ENCODE measurements around the gene FAM20A.
A peak's percentile ranks its signal among the peaks of the same experiment; 100 is the strongest.

FAM20A gene

DNA sequence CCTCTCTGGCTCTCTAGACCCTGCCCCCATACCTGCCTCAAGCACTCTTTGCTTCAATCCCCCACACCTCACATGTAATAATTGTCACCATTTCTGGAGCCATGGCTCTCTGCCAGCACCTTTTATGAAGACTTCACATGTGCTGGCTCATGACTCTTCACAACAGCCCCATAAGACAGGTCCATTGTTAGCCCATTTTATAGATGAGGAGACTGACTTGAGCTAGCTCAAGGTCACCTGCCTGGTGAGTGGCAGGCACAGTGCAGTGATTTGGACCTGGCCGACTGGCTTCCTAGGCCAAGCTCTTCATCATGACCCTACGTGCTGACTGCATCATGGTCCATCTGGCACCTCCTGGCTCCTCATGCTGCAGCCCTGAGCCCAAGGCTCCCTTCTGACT lies 25.0 kb downstream of the FAM20A start:
- Mint-ChIP-seq H3K36me3 (ENCODE audit: low read depth) (no peaks in the 10 kb centered on the region), H3K27me3 (ENCODE audit: low read depth) (peaks cover 60% of the 10 kb centered on the region), H3K27ac (peak overlapping the region in 1 of 3 experiments; percentile 57), H3K4me3 (no peak overlapping the region), H3K9me3 (no peaks in the 10 kb centered on the region), H3K4me1 (peaks cover 38% of the 10 kb centered on the region)
- no peak for TF ChIP-seq CTCF (IDR thresholded peaks at IDR 0.05; ENCODE audit: unreplicated experiment in 3 of 3)

- peaks cover 51% of the 10 kb centered on the region for H3K27me3 Mint-ChIP-seq (ENCODE audit: low read depth)
- no peaks in the 10 kb centered on the region for H3K9me3 Mint-ChIP-seq
- H3K4me1 Mint-ChIP-seq, result peaks cover 31% of the 10 kb centered on the region
- TF ChIP-seq CTCF (IDR thresholded peaks at IDR 0.05; ENCODE audit: unreplicated experiment in 3 of 3), result no peak
- no peak overlapping the region for H3K27ac Mint-ChIP-seq
- H3K36me3 Mint-ChIP-seq (ENCODE audit: low read depth), result no peaks in the 10 kb centered on the region
- H3K4me3 Mint-ChIP-seq, result no peak overlapping the region
Observed at GRCh38 chr17:68573338-68573737, 27.8 kb downstream of the FAM20A start.

GRCh38 chr17:68572138-68572842 lies 28.9 kb downstream of the FAM20A start:
- H3K27ac Mint-ChIP-seq, result no peak overlapping the region
- peaks cover 60% of the 10 kb centered on the region for H3K27me3 Mint-ChIP-seq (ENCODE audit: low read depth)
- TF ChIP-seq CTCF (IDR thresholded peaks at IDR 0.05; ENCODE audit: unreplicated experiment in 3 of 3), result no peak
- no peaks in the 10 kb centered on the region for H3K9me3 Mint-ChIP-seq
- peaks cover 25% of the 10 kb centered on the region for H3K4me1 Mint-ChIP-seq
- H3K4me3 Mint-ChIP-seq, result no peak overlapping the region
- H3K36me3 Mint-ChIP-seq (ENCODE audit: low read depth), result no peaks in the 10 kb centered on the region

- no peak for TF ChIP-seq CTCF (IDR thresholded peaks at IDR 0.05; ENCODE audit: unreplicated experiment in 3 of 3)
- Mint-ChIP-seq H3K4me1 (peaks cover 28% of the 10 kb centered on the region), H3K4me3 (no peak overlapping the region), H3K9me3 (no peaks in the 10 kb centered on the region), H3K36me3 (ENCODE audit: low read depth) (no peaks in the 10 kb centered on the region), H3K27me3 (ENCODE audit: low read depth) (peaks cover 63% of the 10 kb centered on the region), H3K27ac (peak overlapping the region in 1 of 3 experiments; percentile 23)
Observed at GRCh38 chr17:68570526-68570925, 30.6 kb downstream of the FAM20A start.

GRCh38 chr17:68569346-68569745 lies 31.8 kb downstream of the FAM20A start:
- peaks cover 28% of the 10 kb centered on the region for H3K4me1 Mint-ChIP-seq
- H3K27me3 Mint-ChIP-seq (ENCODE audit: low read depth), result peaks cover 59% of the 10 kb centered on the region
- no peak overlapping the region for H3K4me3 Mint-ChIP-seq
- H3K9me3 Mint-ChIP-seq, result no peaks in the 10 kb centered on the region
- no peak overlapping the region for H3K27ac Mint-ChIP-seq
- H3K36me3 Mint-ChIP-seq (ENCODE audit: low read depth), result no peaks in the 10 kb centered on the region
- no peak for TF ChIP-seq CTCF (IDR thresholded peaks at IDR 0.05; ENCODE audit: unreplicated experiment in 3 of 3)

DNA sequence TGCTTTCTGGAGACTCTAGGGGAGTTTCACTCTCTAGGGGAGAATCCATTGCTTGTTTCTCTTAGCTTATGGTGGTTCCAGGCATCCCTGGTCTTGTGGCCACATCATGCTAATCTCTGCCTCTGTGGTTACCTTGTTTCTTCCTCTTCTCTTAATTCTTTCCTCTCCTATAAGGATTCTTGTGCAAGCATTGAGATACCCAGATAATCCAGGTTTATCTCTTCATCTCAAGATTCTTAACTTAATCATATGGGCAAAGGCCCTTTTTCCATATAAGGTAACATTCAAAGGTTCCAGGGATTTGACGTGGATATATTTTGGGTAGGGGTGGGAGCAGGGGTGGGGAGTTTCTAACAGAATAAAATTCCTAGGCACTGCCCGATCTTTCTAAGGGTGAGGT lies 32.6 kb downstream of the FAM20A start:
- Mint-ChIP-seq H3K4me1 (peaks cover 28% of the 10 kb centered on the region), H3K4me3 (no peak overlapping the region), H3K36me3 (ENCODE audit: low read depth) (no peaks in the 10 kb centered on the region), H3K27ac (no peak overlapping the region), H3K9me3 (no peaks in the 10 kb centered on the region), H3K27me3 (ENCODE audit: low read depth) (peaks cover 58% of the 10 kb centered on the region)
- TF ChIP-seq CTCF (IDR thresholded peaks at IDR 0.05; ENCODE audit: unreplicated experiment in 3 of 3), result no peak

Data from nephron (organoid).